HG02642 (cell line): Measurements from ENCODE around the gene S100B.
"Not testable (repeated sequence)": the region's sequence is repeated elsewhere in the genome, so short reads cannot be mapped to it uniquely, and the experiment has no call there.

Experiments used
- ATAC-seq: cut with Tn5 transposase; IDR thresholded peaks from one replicate; pipeline ENCODE4 v1.9.1; 2021; ENCODE audit warnings: mild to moderate bottlenecking; ENCODE audit not compliant: unreplicated experiment, poor library complexity

The S100B gene

DNA sequence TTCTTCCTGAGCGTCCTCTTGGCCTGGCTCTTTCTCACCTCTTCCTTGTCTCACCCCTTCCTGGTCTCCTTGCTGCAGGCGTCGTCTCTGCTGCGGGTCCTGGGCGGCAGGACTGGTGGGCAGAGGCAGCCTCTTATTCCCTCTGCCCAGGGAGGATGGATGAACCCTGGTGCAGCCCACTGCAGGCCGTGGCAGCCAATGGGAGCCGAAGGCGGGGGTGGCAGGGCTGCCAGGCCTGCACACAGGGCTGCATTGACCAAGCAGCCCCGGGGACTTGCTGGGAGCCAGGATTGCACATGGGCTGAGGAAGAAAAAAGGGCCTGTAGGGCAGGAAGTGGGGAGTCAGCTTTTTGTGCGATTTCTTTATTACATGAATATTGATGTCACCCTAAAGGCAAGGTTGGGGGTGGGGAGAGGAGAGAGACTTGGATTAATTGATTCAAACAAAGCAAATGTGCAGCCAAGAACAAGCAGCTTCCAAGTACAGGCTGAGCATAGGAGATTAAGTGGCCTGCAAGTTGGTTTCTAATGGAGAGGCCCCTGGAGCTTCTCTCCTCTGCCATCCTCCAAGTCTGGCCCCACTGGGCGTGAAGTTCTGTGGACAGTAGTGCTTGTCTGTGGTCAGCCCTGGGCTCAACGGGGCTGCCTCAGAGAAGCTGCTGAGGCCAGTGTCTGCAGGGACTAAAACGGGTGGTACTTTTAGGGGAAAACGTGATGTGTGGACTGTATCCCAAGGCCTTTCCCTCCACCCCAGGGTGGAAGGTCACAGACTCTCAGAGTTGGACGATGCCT, at the start of gene S100B:
Gene S100B, minus strand, starts transcription at position 108 of the 792 bp plus-strand sequence. CDS start 2,667 bp downstream, outside the sequence.
- ATAC-seq: no peak

DNA sequence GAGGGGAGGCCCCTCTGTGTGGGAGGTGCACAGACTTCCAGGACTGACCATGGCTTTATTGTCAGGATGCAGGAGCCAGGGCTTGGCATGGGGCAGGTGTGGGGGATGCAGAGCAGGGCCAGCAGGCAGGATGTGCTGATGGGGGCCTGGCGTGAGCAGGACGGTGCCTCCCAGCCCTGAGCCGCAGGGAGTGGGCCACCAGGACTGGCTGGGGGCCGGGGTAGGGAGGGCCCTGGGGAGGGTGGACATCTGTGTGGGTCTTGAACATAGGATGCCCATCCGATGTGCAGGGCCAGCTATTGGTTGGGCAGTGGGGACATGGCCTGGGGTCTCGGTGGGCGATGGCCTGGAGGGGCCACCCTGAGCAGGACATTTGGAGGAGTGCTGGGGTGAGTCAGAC, 46.2 kb upstream of the S100B start:
- no peak for ATAC-seq

DNA sequence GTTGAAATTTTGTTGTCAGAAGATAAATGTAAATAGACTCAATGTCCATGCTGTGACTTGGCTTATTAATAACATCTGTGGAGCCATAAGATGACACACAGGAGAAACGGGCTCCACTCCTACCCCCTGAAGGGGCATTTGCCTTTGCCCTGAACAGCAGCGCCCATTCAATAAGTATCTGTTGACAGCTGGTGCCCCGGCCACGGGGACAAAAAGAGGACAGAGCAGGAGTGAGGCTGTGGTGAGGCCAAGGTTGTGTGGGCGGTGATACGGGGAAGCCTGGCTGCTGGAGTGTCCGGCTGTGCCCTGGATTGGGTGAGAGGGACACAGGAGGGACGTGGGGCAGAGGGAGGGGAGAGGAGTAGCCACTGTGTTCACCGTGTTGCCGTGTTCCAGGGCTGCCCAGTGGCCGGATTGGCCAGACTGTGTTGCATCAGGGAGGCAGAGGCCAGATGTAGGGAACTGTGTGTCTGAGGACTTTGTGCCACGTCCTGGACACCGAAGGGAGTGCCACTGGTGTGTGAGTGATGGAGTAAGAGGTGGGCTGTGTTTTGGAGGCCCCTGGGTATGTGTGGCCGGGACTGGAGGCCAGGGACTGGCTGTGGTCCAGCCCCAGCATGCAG, 45.7 kb upstream of the S100B start:
- no peak for ATAC-seq

DNA sequence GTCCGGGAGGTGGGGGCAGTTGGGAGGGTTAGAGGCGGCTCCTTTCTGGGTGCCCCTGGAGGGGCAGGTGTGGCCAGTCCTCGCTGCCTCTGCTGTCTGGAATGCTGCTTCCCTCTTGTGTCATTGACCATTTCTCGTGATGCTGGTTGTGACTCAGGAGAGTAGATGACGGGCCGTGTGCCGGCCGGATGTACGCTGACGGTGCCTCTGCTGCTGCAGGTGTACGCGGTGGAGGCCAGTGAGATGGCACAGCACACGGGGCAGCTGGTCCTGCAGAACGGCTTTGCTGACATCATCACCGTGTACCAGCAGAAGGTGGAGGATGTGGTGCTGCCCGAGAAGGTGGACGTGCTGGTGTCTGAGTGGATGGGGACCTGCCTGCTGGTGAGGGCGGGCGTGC, 44.5 kb upstream of the S100B start:
- no peak for ATAC-seq

DNA sequence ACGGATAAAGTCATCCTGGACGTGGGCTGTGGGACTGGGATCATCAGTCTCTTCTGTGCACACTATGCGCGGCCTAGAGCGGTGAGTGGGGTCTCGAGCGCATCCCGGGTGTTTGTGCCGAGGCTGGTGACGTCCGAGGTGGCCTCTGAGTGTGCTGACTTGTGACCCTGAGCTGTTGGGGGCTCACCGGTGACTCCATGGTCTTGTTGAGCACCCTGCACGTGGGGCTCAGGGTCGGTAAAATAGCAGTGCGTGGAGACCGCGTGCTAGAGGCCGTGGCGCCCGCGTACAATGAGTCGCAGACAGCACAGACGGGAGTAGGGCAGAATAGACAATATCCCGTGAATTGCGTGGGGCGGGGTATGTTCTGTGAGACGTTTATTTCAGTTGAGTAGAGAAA, 43.7 kb upstream of the S100B start:
- no peak for ATAC-seq

DNA sequence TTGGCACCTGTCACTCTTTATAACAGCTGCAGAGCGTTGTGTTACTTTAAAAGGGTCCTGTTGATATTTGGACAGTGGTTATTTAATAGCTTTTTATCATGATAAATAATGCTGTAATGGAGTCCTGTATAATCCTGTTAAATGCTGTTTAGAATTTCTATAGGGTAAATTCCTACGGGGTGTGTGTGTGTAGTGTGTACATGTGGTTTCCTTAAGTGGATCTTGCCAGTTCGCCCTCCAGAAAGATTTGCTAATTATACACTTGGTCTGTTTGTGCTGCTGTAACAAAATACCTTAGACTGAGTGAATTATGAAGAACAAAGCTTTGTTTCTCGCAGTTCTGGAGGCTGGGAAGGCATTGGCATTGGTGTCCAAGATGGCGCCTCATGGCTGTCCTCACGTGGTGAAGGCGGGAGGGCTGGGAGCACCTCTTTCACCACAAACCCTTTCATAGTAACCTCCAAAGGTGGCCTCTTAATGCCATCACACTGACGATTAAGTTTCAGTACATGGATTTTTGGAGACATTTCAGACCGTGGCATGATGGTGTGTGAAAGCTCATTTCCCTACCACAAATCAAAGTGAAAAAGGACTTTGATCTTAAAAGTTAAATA, 41.8 kb upstream of the S100B start:
- no peak for ATAC-seq

DNA sequence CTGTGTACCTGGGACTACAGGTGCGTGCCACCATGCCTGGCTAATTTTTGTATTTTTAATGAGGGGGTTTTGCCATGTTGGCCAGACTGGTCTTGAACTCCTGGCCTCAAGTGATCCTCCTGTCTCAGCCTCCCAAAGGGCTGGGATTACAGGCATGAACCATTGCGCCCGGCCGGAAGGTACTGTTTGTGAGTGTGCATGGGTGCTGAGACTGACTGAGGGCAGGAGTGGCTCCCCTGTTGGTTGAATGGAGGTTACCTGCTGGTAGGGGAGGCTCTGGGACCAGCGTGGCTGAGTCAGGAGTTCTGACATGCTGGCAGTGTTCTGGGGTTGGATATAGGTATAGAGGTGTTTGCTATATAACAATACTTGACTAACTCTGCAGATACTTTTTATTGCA, 41.0 kb upstream of the S100B start:
- ATAC-seq: no peak

DNA sequence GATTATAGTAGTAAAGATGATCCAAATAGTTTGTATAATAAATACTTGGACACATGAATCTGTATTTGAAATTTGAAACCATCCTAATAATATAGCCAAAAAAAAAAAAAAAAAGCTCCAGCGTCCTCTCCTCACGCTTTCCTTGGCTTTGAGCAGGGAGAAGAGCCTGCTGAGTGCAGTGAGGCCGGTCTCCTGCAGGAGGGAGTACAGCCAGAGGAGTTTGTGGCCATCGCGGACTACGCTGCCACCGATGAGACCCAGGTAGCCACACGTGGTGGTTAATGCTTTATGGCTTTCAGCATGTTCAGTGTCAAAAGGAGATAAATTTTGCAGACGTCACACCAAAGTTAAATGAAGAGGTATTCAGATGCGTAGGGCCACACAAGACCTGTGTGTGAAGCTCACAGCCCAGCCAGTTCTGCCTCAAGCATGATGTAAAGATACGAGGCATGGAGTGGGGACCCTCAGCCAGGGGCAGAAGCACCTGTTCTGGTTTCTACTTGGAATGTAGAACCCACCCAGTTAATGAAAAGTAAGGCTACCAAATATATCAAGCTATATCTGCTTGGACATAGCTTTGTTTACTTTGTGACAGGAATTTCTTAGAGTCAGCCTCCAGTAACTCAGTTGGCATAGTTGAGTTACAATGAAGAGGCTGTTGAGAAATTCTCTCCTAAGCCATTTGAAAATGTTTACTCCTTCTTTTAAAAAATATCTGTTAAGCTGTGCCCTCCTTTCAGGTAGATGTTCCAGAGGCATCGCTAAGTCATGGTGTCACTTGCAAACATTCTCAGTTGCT, 38.7 kb upstream of the S100B start:
- no peak for ATAC-seq

DNA sequence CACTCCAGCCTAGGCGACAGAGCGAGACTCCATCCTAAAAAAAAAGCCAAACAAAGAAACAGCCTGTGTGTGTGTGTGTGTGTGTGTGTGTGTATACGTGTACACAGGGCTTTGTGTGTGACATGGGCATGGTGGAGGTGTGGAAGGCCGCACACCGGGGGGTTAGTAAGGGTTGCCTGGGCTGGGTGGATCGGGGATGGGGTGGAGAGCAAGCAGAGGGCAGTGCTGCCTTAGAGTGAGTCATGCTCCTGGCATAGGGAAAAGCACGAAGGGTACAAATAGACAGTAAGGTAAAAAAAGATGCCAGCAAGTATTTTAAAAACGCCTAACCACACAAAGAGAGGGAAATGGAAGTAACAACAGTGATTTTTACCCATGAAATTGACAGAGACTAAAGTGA, 36.8 kb upstream of the S100B start:
- no peak for ATAC-seq

DNA sequence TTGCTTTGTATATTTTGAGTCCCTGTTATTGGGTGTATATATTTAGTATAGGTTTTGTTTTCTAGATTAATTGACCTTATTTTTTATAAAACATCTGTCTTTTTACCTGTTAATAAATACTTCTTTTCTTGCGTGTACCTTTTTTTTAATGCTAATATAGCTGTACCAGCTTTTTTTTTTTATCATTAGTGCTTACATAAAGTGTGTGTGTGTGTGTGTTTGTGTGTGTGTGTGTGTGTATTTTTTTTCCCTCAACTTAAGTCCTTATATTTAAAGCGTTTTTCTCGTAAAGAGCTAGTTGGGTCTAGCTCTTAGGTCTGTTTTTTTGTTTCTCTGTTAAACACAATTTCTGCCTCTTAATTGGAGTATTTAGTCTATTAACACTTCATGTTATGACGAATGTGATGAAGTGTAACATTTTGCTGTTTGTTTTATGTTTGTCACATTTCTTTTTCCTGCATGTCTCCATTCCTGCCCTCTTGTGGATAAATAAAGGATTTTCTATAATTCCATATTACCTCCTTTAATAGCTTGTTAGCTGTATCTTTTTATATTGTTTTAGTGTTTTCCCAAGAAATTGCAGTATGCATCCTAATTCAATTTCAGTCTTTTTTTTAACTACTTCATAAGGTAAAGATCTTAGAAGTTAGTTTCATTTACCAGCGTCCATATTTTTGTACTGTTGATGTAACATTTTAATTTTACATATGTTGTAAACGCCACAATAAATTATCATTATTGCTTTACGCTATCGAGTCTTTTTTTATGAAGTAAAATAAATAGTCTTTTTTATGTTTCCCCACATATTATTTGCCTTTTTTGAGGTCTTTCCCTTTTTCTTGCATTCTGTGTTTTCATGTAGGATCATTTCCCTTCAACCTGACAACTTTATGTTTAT, 34.9 kb upstream of the S100B start:
- no peak for ATAC-seq

DNA sequence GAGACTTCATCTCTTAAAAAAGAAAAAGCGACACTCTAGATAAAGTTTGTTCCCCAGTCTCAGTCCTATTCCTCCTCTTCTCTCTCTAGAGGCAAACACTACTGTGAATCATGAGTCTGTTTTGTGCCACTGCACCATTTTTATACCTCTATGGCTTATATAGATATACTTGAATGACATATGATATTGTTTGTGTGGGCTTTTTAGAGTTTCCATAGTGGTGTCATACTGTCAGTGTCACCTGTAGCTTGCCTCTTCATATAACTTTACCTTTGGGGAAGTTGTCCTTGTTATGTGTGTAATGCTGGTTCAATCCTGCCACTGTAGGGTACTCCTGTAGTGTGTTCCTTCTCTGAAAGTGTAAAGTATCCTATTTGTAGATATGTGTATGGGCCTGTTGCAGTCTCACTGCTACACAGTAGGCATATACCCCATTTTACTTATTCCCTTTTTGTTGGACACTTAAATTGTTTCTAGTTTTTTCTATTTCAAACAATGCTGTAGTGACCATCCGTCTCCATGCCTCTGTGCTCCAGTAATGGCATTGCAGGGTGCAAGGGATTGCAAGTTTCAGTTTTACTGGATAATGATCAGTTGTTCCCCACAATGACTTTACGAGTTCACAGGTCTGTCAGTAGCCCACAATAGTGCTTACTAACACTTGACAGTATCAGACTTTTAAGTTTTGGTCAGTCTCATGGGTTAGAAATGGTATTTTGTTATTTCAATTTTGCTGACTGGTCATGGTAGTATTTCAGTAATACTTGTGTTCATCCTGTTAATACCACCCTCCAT, 33.3 kb upstream of the S100B start:
- no peak for ATAC-seq

DNA sequence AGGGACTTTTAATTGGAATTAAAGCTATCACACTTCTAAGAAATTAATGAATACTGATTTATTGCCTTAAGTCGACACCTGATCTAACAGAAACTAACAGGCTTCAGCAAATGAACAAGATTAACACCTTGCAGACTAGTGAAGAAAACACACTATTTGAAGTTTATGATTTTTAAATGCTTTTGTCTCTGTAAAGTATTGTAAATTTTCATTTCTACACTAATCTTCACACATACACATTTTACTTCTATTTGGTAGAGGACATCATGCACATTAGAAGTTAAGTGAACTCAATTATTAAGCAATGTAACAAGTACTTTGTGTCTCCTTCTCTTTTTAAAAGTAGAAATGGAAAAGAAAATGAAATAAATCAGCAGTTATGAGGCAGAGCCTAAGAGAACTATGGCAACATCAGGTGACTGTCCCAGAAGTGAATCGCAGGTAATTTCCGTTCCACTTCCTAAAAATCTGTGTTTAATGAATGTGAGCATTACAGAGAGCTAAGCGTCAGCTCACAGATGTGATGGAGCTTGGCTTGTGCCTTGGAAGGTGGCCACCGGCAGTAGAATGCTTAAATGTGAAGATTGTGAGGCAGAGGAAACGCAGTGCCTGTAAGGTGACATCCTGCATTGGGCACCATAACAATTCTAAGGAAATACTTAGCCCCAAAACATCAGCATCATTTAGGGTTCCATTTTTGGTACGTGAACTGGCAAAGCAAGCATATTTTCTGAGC, 31.8 kb upstream of the S100B start:
- ATAC-seq: no peak

DNA sequence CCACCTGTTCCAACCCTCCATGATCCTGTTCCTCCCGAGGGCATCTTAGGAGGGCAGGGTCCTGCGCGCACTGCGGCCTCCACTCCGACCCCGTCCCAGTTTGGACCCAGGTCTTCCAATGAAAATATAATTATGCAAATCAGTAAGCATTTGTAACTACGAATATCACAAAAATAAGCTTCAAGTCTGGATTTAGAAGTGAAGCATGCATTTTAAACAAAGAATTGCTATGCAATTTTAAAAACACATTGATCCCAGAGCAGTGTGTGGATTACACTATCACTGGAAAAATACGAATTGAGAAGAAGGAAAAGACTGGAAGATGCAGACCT, 31.3 kb upstream of the S100B start:
- no peak for ATAC-seq

DNA sequence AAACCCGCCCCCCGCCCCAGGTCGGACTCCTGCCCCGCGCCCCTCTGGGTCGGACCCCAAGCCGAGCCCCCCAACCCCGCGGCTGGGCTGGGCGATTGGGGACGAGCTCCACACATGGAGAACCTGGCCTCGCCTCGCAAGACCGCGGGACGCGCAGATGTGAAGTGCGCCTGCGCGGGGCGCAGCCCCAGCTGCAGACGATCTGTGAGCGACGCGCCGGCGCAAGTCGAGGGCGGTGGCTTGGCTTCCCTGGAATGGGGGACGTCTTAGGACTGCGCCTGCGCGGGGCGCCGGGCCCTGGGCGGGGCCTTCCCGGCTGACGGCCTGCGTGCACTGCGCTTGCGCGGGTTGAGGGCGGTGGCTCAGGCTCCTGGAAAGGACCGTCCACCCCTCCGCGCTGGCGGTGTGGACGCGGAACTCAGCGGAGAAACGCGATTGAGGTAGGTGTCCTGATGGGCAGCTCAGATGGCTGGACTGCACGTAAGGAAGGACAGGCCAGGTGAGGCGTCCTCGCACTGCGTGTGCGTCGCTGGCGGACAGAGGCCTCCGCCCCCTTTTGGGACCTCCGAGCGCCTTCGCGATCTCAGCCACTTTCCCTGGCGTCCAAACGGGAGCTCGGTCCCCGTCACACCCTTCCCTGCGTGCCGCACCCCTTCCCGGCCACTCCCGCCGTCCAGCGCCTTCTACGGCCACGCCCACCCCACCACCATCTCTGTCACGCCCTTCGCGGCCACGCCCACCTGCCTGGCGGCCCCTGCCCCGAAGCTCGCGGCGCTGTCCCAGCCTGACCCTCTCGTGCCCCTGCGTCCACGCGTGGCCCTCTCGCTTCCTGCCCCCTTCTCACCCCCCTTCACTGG, 30.7 kb upstream of the S100B start, which contains the start of gene PRMT2:
Gene PRMT2, plus strand, starts transcription at position 351 of the 857 bp plus-strand sequence. CDS start 1,278 bp downstream, outside the sequence.
- ATAC-seq: peak; percentile 95

DNA sequence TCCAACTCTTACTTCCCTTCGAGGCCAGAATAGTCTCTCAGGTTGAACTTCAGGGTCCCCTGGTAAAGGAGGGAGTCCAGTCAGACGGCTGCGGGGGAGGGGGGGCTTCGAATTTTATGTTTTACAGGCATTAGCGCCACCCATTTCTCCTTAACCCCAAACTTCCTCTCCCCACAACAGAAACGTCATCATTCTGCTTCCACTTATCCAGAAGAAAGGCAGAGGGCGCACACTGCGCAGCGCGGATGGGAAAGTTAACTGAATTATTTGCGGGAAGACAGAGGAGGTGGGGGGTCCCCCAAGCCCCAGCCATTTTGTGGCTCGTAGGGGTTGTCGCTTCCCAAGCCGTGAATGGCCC, 30.1 kb upstream of the S100B start:
- ATAC-seq: peak; percentile 25

DNA sequence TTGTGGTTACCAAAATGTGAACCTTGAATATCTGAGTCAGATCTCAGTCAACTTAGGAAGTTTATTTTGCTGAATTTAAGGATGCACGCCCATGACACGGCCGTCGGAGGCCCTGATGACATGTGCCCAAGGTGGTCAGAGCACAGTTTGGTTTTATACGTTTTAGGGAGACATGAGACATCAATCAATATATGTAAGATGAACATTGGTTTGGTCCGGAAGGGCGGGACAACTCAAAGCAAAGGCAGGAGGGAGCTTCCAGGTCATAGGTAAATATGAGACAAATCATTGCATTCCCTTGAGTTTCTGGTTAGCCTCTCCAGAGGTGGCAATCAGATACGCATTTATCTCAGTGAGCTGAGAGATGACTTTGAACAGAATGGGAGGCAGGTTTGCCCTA, 29.5 kb upstream of the S100B start:
- ATAC-seq: no peak

DNA sequence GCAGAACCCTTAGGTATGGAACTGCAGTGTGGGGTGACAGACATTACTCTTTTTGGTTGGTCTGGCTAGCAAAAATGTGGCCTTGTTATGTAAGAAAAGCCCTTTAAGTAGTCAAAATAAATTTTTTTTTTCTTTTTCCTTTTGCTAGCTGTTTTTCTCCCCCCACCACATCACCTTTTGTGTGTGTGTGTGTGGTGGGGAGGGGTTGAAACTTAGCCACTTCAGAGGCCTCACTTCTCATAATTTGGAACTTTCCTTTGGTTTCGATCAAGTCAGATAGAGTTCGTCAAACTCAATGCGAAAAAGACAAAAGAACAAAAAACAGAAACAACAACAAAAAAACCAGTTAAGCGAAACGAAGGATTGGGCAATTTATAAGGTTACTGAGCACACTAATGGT, 28.7 kb upstream of the S100B start:
- no peak for ATAC-seq

DNA sequence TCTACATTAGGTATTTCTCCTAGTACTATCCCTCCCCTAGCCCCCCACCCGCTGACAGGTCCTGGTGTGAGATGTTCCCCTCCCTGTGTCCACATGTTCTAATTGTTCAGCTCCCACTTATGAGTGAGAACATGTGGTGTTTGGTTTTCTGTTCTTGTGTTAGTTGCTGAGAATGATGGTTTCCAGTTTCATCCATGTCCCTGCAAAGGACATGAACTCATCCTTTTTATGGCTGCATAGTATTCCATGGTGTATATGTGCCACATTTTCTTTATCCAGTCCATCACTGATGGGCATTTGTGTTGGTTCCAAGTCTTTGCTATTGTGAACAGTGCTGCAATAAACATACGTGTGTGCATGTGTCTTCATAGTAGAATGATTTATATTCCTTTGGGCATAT, 26.0 kb upstream of the S100B start:
- ATAC-seq: not testable (repeated sequence)
